OCI-LY3 (cell line): ENCODE measurements around the gene HBP1.

Source experiments
- CTCF ChIP-seq: fragments of 200-600, 300-600 bp; sonication (generic); IDR thresholded peaks from 2 replicates; pipeline ENCODE4 v1.5.1; 2014; ENCODE audit warnings: antibody characterized with exemption, low read length, low read depth
- EZH2phosphoT487 ChIP-seq: fragments of 200-600 bp; shearing (Covaris generic); IDR thresholded peaks from 2 replicates; pipeline ENCODE4 v1.6.1; 2018; ENCODE audit warnings: antibody characterized with exemption, mixed run types, low read depth

- TF ChIP-seq CTCF (no peak), EZH2phosphoT487 (no peak)
These were observed 3.7 kb downstream of the HBP1 start for GRCh38 chr7:107172276-107173032.
